Measurements from ENCODE around the gene LYRM4. TPM values are rescaled to one million over a fixed set of nuclear protein-coding genes. Genes with fewer than 3 reads are reported as not detected.

Gene LYRM4
- total RNA-seq, 4 donors from 2014 or later = 16.9 to 20.9 (median 18.4) TPM

DNA sequence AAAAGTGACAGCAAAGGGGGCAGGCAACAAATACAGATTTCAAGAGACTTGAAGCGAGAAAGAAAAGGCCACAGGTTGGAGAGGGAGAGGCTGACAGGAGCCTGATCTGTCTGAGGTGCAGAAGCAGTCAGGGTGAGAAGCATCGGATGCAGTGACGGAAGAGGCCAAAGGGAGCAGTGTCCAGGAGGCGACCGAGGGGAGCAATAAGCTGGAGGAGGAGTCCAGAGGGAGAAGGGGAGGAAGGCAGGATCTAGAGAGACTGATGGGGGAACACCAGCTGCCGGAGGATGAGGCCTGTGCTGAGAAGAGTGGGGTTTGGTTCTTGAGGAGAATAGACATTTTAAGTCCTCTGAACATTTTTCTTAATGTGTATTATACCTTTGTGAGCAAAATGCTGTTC, 24.3 kb upstream of the LYRM4 start:
- H3K4me1 ChIP-seq = peaks cover 12 to 21% (median 17%) of the 10 kb centered on the region in 4 donors
- no peaks in the 10 kb centered on the region for H3K27me3 ChIP-seq
- no peak for DNase-seq (ENCODE audit: extremely low spot score)
- no peak overlapping the region for H3K4me3 ChIP-seq
- TF ChIP-seq POLR2AphosphoS5 (IDR thresholded peaks at IDR 0.05) (no peak), POLR2A (IDR thresholded peaks at IDR 0.05; ENCODE audit: low read depth) (no peak), EP300 (IDR thresholded peaks at IDR 0.05) (no peak)
- TF ChIP-seq, protein P1, sequence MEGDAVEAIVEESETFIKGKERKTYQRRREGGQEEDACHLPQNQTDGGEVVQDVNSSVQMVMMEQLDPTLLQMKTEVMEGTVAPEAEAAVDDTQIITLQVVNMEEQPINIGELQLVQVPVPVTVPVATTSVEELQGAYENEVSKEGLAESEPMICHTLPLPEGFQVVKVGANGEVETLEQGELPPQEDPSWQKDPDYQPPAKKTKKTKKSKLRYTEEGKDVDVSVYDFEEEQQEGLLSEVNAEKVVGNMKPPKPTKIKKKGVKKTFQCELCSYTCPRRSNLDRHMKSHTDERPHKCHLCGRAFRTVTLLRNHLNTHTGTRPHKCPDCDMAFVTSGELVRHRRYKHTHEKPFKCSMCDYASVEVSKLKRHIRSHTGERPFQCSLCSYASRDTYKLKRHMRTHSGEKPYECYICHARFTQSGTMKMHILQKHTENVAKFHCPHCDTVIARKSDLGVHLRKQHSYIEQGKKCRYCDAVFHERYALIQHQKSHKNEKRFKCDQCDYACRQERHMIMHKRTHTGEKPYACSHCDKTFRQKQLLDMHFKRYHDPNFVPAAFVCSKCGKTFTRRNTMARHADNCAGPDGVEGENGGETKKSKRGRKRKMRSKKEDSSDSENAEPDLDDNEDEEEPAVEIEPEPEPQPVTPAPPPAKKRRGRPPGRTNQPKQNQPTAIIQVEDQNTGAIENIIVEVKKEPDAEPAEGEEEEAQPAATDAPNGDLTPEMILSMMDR (IDR thresholded peaks at IDR 0.05) = no peak
- H3K9me3 ChIP-seq = no peaks in the 10 kb centered on the region
- H3K36me3 ChIP-seq = no peaks in the 10 kb centered on the region
- WGBS = 91% methylated on average over 6 of the region's 6 CpGs
- H3K27ac ChIP-seq (replicated peaks in 1 of 4) = no peak overlapping the region
- intact Hi-C loops (cut with DNase I) = no loop called here

DNA sequence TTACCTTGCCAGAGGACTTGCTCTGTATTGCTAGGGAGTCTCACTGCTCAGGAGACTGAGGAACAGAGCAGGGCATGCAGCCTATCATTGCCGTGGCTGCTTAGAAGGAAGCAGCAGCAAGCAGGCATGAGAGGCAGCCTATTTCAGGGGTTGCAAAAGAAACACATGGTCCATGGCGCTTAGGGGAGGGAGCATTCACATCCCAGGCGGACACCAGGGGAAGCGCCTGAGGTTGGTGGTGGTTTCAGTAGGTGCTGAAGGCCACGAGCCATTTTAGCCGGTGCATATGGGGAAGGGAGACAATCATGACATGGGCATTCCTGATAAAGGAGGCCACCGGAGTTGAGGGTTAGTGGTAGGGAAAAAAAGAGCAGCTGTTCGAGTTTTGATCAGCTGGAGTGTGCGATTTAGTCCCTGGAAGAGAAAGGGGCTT, 21.5 kb upstream of the LYRM4 start:
- no peak for DNase-seq (ENCODE audit: extremely low spot score)
- Histone ChIP-seq H3K4me1 (peaks cover 3 to 9% (median 6%) of the 10 kb centered on the region in 4 donors), H3K4me3 (no peak overlapping the region), H3K27ac (replicated peaks in 1 of 4) (no peak overlapping the region), H3K27me3 (no peaks in the 10 kb centered on the region), H3K9me3 (no peaks in the 10 kb centered on the region), H3K36me3 (no peaks in the 10 kb centered on the region)
- intact Hi-C loops (cut with DNase I) = no loop called here
- TF ChIP-seq EP300 (IDR thresholded peaks at IDR 0.05) (no peak), POLR2AphosphoS5 (IDR thresholded peaks at IDR 0.05) (no peak), POLR2A (IDR thresholded peaks at IDR 0.05; ENCODE audit: low read depth) (no peak)
- TF ChIP-seq, protein P1 (IDR thresholded peaks at IDR 0.05) = no peak
- WGBS = 88% methylated on average over 9 of the region's 9 CpGs

DNA sequence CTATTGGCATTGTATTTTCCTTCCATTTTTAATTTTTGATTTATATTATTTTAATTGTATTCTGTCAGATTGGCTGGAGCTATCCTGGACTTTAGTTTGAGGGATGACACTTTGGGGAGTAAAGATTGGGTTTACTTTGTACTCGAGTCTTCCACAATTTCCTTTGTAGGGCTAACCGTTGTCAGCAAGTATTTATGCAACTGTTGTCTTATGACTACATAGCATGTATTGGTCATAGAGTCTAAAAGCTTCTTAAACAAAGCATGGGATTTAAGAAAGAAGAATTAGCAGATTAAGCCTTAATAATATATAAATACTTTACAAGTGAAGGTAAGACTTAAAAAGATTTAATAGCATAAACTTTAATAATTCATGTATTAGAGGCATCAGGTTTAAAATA, 20.2 kb upstream of the LYRM4 start:
- intact Hi-C loops (cut with DNase I) = no loop called here

DNA sequence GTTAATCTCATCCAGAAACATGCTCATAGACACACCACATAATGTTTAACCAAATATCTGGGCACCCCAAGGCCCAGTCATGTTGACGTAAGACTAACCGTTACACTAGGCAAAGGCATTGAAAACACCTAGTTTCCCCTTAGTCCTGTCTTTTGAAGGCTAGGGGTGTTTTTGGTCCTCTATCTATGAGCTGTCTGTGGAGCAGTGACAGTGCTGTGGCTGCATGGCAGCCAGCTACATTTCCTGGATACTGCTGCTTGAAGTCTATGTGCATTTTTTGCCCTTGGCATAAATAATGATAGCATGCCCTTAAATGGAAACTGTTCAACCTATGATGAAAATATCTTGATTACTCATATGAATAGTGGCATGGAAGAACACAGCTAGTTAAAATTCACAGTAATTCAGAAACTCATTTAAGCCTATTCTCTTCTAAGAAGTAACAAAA, 19.2 kb upstream of the LYRM4 start:
- intact Hi-C loops (cut with DNase I) = no loop called here
- DNase-seq (ENCODE audit: extremely low spot score) = no peak
- WGBS = 100% methylated on average over 2 of the region's 2 CpGs
- H3K4me1 ChIP-seq = peaks cover 0 to 6% (median 0%) of the 10 kb centered on the region in 4 donors
- H3K36me3 ChIP-seq = no peaks in the 10 kb centered on the region
- no peak overlapping the region for H3K4me3 ChIP-seq
- H3K27me3 ChIP-seq = no peaks in the 10 kb centered on the region
- no peaks in the 10 kb centered on the region for H3K9me3 ChIP-seq
- TF ChIP-seq, protein P1 (IDR thresholded peaks at IDR 0.05) = no peak
- no peak for TF ChIP-seq EP300 (IDR thresholded peaks at IDR 0.05)
- no peak for TF ChIP-seq POLR2AphosphoS5 (IDR thresholded peaks at IDR 0.05)
- TF ChIP-seq POLR2A (IDR thresholded peaks at IDR 0.05; ENCODE audit: low read depth) = no peak
- no peak overlapping the region for H3K27ac ChIP-seq (replicated peaks in 1 of 4)

More for the DNA sequence above, 20.2 kb upstream of the LYRM4 start:
- TF ChIP-seq POLR2AphosphoS5 (IDR thresholded peaks at IDR 0.05) (no peak), POLR2A (IDR thresholded peaks at IDR 0.05; ENCODE audit: low read depth) (no peak), EP300 (IDR thresholded peaks at IDR 0.05) (no peak)
- TF ChIP-seq, protein P1 (IDR thresholded peaks at IDR 0.05) = no peak
- no peak overlapping the region for H3K4me3 ChIP-seq
- H3K36me3 ChIP-seq = no peaks in the 10 kb centered on the region
- no peaks in the 10 kb centered on the region for H3K9me3 ChIP-seq
- no peak overlapping the region for H3K27ac ChIP-seq (replicated peaks in 1 of 4)
- no peak for DNase-seq (ENCODE audit: extremely low spot score)
- peaks cover 0 to 6% (median 0%) of the 10 kb centered on the region in 4 donors for H3K4me1 ChIP-seq
- H3K27me3 ChIP-seq = no peaks in the 10 kb centered on the region
- 66% methylated on average over 2 of the region's 2 CpGs for WGBS

DNA sequence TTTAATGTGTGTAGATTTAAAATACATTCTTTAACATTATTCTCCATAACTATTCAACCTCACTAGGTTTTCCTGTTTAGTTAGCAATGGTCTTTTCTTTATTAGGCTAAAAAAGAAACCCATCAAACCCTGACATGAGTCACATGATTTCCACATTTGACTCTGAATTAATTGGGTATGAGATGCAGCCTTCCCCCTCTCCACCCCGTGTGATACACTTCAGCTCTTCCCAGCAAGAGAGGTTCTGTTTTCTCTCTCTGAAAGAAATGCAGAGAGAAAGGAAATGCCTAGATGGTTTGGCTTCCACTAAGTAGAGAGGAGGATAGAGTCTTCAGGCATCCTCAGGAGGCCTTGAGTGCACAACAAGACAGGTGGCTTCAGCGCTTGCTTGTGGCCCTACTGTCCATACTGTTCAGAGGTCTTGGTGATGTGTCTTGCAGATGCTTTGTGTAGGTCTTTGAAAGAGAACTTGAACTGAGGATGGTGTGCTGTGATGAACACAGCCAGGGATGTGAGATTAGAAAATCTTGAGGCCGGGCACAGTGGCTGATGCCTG, 17.9 kb upstream of the LYRM4 start:
- TF ChIP-seq POLR2A (IDR thresholded peaks at IDR 0.05; ENCODE audit: low read depth) (no peak), EP300 (IDR thresholded peaks at IDR 0.05) (no peak)
- no peaks in the 10 kb centered on the region for H3K27me3 ChIP-seq
- no peak overlapping the region for H3K4me3 ChIP-seq
- intact Hi-C loops (cut with DNase I) = no loop called here
- 86% methylated on average over 3 of the region's 3 CpGs for WGBS
- no peaks in the 10 kb centered on the region for H3K9me3 ChIP-seq
- H3K36me3 ChIP-seq = no peaks in the 10 kb centered on the region
- no peaks in the 10 kb centered on the region for H3K4me1 ChIP-seq
- H3K27ac ChIP-seq (replicated peaks in 1 of 4) = no peak overlapping the region
- no peak for DNase-seq (ENCODE audit: extremely low spot score)

All from esophagus muscularis mucosa (tissue), 4 donors.